IPS-20b (cell line): ENCODE results near the gene TTYH3.
"Not testable (repeated sequence)": the region's sequence is repeated elsewhere in the genome, so short reads cannot be mapped to it uniquely, and the experiment has no call there.

ENCODE experiments used
- H3K27ac ChIP-seq: one replicate; pipeline ENCODE4 v1.5.1; 2013; ENCODE audit warnings: low read length
- H3K27me3 ChIP-seq: 2 replicates; pipeline ENCODE4 v1.6.1; 2013; ENCODE audit warnings: mild to moderate bottlenecking, low read length, inconsistent platforms; ENCODE audit not compliant: insufficient read depth
- H3K36me3 ChIP-seq: 2 replicates; pipeline ENCODE4 v1.6.1; 2013; ENCODE audit warnings: low read depth, mild to moderate bottlenecking, inconsistent platforms, low read length, moderate library complexity; ENCODE audit not compliant: insufficient read depth
- H3K4me1 ChIP-seq: 2 replicates; pipeline ENCODE4 v1.6.1; 2013; ENCODE audit warnings: mild to moderate bottlenecking, control low read depth, inconsistent platforms, low read length, moderate library complexity; ENCODE audit not compliant: insufficient read depth
- H3K4me3 ChIP-seq: 2 replicates; pipeline ENCODE4 v1.5.1; 2013; ENCODE audit warnings: mild to moderate bottlenecking, low read length, inconsistent platforms
- H3K9ac ChIP-seq: 2 replicates; pipeline ENCODE4 v1.6.1; 2013; ENCODE audit warnings: low read depth, mild to moderate bottlenecking, inconsistent platforms, low read length, moderate library complexity
- H3K9me3 ChIP-seq: 2 replicates; pipeline ENCODE4 v1.6.1; 2013; ENCODE audit warnings: mild to moderate bottlenecking, low read depth, low read length, inconsistent platforms; ENCODE audit not compliant: insufficient read depth

The TTYH3 gene

DNA sequence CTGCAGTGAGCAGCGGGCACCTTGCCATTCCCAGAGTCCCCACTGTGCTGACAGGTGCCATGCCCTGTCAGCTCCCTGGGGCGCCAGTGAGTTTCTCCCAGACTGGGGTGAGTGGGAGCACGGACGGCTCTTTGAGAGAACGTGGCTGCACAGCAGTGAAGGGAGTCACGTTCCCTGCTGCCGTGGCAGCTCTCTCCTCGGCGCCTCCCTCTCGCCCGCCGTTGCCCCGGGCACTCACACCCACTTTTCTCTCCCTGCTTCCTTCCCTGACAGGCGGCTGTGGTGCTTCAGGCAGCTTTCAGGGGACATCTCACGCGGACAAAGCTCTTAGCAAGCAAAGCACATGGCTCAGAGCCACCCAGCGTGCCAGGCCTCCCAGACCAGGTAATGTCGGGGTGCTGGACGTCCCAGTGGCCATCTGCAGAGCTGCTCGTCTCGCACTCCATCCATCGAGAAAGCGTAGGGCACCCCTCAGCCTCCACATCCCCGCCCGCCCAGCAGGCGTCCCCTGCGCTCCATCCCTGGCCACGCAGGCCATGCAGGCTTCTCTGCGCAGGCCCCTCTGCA is 27.1 kb upstream of the TTYH3 start:
- no peaks in the 10 kb centered on the region for H3K36me3 ChIP-seq
- H3K9ac ChIP-seq = no peak overlapping the region

DNA sequence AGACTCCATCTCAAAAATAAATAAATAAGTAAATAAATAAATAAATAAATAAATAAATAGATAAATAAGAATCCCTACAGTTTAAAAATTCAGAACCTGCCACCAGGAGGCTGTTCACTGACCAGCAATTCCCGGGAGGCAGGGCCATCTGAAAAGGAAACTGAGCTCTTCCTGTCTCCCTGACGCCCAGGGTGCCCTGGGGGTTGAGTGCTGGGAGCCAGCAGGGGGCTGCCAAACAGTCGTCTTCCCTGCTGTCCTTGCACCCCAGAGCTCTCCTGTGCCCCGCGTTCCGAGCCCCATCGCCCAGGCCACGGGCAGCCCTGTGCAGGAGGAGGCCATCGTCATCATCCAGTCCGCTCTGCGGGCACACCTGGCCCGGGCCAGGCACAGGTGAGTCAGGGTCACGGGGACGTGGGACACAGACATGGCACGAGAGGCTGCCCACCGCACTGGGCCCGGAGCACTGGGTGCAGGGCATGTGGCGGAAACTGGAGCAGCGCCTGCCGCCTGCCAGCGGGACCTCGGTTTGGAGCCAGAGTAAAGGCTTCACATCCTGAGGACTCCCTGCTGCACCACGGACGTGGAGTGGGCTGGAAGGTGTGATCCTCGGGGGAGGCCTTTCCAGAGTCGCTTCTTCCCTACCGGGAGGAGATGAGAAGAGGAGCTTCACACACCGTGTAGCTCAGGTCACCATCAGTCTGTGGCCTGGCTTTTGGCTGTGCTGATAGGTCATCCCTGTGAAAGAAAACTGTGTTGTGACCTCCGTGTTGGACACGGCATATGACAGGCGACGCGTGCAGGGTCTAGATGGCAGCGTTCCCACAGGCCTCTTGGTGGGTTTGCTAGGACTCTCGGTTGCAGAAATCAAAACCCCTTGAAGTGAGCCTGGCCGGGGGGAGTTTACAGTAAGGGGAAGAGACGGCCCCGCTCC is 25.9 kb upstream of the TTYH3 start:
- Histone ChIP-seq H3K27ac (no peak overlapping the region), H3K4me1 (no peaks in the 10 kb centered on the region; the same call in 1 of the 2 replicates), H3K27me3 (no peaks in the 10 kb centered on the region), H3K9ac (no peak overlapping the region), H3K9me3 (no peaks in the 10 kb centered on the region), H3K4me3 (no peak overlapping the region), H3K36me3 (no peaks in the 10 kb centered on the region)

More for the DNA sequence above, 27.1 kb upstream of the TTYH3 start:
- H3K4me1 ChIP-seq = no peaks in the 10 kb centered on the region; the same call in 1 of the 2 replicates
- H3K9me3 ChIP-seq = no peaks in the 10 kb centered on the region
- no peak overlapping the region for H3K27ac ChIP-seq
- no peak overlapping the region for H3K4me3 ChIP-seq
- H3K27me3 ChIP-seq = no peaks in the 10 kb centered on the region

DNA sequence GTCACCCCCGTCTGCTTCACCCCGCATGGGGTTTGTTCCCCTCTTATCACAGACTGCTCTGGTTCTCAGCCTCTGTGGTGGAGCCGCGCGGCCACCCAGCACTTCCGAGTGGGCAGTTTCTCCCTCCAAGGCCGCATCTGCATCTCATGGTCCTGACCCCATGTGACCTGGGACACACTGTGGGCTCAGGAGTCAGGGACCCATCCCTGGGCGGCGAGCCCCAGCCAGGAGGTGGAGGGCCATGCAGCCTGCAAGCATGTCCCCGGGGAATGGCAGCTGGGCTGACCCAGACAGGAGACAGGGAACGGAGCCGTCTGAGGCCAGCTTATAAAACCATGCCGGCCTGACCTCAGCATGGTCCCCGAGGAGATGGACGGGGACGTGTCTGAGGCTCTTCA is 25.2 kb upstream of the TTYH3 start:
- no peaks in the 10 kb centered on the region for H3K36me3 ChIP-seq
- no peak overlapping the region for H3K27ac ChIP-seq
- no peak overlapping the region for H3K4me3 ChIP-seq
- H3K27me3 ChIP-seq = no peaks in the 10 kb centered on the region
- no peak overlapping the region for H3K9ac ChIP-seq
- H3K4me1 ChIP-seq = no peaks in the 10 kb centered on the region; the same call in 1 of the 2 replicates
- H3K9me3 ChIP-seq = no peaks in the 10 kb centered on the region

DNA sequence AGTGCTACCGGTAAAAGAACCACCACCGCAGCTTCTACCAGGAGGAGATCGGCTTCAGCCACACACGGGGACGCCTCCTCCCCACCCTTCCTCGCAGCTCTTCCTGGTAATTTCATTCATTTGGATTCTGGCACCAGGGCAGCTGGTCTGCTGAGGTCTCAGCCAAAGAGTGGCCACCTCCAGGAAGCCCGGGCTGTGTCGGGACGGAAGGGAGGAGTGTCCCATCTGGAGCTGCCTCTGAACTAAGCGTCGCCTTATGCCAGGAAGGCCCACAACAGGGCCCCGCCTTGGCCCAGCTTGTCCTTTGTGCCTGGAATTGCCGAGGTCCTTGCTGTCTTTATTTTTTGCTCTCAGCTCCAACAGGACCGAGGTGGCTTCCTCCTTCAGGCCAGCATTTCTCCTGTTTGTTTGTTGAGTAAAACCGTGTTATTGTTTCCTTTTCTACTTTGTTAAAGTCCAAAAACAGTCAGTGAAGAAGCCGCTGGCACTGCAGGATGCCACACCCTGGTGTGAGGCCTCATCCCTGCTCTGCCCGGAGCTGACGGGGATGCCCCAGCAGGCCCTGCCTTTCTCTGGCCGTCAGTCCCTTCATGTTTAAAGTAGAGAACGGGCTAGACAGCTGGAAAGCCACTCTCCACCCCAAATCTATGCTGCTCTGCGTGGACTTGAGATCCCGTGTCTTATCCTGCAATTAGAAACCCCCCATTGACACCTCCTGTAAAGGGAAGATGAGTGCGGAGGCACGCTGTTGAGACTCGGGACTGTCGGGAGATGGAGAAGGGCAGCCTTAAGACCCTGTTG is 24.5 kb upstream of the TTYH3 start:
- no peaks in the 10 kb centered on the region for H3K36me3 ChIP-seq
- no peaks in the 10 kb centered on the region; the same call in 1 of the 2 replicates for H3K4me1 ChIP-seq
- H3K27me3 ChIP-seq = no peaks in the 10 kb centered on the region
- no peaks in the 10 kb centered on the region for H3K9me3 ChIP-seq
- H3K9ac ChIP-seq = no peak overlapping the region
- no peak overlapping the region for H3K4me3 ChIP-seq
- H3K27ac ChIP-seq = no peak overlapping the region

- Histone ChIP-seq H3K36me3 (no peaks in the 10 kb centered on the region), H3K9ac (no peak overlapping the region), H3K27me3 (no peaks in the 10 kb centered on the region), H3K9me3 (no peaks in the 10 kb centered on the region), H3K4me3 (no peak overlapping the region), H3K4me1 (no peaks in the 10 kb centered on the region; the same call in 1 of the 2 replicates), H3K27ac (no peak overlapping the region)
These were observed 23.6 kb upstream of the TTYH3 start for GRCh38 chr7:2607923-2608904.

DNA sequence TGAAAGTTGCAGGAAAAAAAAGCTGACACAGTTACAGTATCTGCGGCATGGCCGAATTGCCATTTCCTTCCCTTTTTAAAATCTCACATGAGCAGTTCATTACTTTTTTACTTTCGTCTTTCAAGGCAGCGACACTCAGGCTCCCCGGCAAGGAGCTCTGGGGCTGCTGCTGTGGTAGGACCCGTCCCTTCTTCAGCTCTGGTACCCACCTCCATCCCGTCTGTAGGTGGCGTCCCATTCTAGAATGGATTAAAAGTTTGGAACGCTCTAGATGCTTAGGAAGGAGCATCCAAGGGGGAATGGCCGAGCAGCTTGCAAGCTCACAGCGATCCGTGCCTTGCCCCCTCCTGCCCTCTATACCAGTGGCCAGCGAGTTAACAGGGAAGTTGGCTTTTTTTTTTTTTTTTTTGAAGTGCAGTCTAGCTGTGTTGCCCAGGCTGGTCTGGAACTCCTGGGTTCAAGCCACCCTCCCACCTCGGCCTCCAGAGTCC is 22.8 kb upstream of the TTYH3 start:
- H3K9me3 ChIP-seq = no peaks in the 10 kb centered on the region
- H3K27me3 ChIP-seq = no peaks in the 10 kb centered on the region
- H3K27ac ChIP-seq = no peak overlapping the region
- H3K4me3 ChIP-seq = no peak overlapping the region
- no peak overlapping the region for H3K9ac ChIP-seq
- H3K36me3 ChIP-seq = no peaks in the 10 kb centered on the region
- H3K4me1 ChIP-seq = no peaks in the 10 kb centered on the region; the same call in 1 of the 2 replicates

DNA sequence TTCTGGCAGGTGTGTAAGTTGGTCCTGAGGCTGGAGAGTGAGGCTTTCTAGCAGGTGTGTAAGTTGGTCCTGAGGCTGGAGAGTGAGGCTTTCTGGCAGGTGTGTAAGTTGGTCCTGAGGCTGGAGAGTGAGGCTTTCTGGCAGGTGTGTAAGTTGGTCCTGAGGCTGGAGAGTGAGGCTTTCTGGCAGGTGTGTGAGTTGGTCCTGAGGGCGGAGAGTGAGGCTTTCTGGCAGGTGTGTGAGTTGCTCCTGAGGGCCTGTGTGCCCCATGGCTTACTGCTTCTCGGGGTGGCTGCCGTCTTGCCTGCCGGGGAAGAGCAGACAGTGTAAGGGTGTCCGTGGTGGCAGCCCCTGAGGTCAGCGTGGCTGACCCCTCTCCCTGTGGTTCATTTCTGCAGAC is 22.1 kb upstream of the TTYH3 start:
- H3K4me1 ChIP-seq, H3K27ac ChIP-seq, H3K4me3 ChIP-seq, H3K9ac ChIP-seq, H3K9me3 ChIP-seq, H3K27me3 ChIP-seq, H3K36me3 ChIP-seq: not testable (repeated sequence)

DNA sequence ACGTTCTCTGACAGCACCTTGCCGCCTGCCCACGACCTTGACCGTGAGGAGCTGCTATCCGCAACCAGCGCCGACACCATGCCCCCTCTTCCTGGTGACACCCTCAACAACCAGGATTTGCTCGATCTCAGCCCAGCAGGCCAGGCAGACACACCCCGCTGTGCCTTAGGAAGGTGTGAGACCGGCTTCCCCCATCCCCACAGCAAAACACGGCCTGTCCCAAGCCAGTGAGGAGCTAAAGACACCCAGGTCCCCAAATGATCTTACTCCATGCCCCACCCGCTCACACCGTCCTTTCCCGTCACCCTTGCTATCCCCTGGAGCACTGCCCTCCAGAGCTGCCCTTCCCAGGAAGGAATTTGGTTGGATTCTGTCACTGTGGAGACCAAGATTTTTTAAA is 21.3 kb upstream of the TTYH3 start:
- no peaks in the 10 kb centered on the region for H3K9me3 ChIP-seq
- H3K9ac ChIP-seq = no peak overlapping the region
- no peaks in the 10 kb centered on the region for H3K27me3 ChIP-seq
- no peaks in the 10 kb centered on the region; the same call in 1 of the 2 replicates for H3K4me1 ChIP-seq
- no peaks in the 10 kb centered on the region for H3K36me3 ChIP-seq
- H3K4me3 ChIP-seq = no peak overlapping the region
- H3K27ac ChIP-seq = no peak overlapping the region

- H3K27ac ChIP-seq = no peak overlapping the region
- no peak overlapping the region for H3K4me3 ChIP-seq
- H3K9me3 ChIP-seq = no peaks in the 10 kb centered on the region
- no peaks in the 10 kb centered on the region for H3K36me3 ChIP-seq
- no peaks in the 10 kb centered on the region; the same call in 1 of the 2 replicates for H3K4me1 ChIP-seq
- no peaks in the 10 kb centered on the region for H3K27me3 ChIP-seq
- no peak overlapping the region for H3K9ac ChIP-seq
These were observed 20.9 kb upstream of the TTYH3 start for GRCh38 chr7:2610898-2611297.

DNA sequence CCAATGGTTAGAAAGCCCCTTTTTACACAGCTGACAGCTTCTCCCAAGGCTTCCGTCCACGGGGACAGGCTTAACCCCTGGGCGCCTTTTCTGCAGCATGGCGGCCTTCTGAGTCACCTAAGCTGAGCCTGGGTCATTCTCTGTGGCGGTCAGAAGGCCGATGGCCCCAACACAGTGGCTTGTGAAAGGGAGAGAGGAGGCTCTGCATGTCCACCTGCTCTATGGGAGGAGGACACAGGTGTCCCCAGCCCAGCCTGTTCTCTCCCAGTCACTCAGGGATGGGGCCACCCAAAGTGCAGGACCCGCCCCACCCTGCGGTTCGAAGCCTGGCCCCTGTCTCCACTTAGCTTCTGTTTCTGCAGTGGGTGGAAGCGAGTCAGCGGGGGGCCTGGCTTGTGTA is 20.4 kb upstream of the TTYH3 start:
- Histone ChIP-seq H3K4me1 (no peaks in the 10 kb centered on the region; the same call in 1 of the 2 replicates), H3K9ac (no peak overlapping the region), H3K27me3 (no peaks in the 10 kb centered on the region), H3K36me3 (no peaks in the 10 kb centered on the region), H3K4me3 (no peak overlapping the region), H3K9me3 (no peaks in the 10 kb centered on the region), H3K27ac (no peak overlapping the region)
